ENCODE data around the gene DNAJC25. TPM values are rescaled to one million over a fixed set of nuclear protein-coding genes. Genes with fewer than 3 reads are reported as not detected.
A peak's percentile ranks its signal among the peaks of the same experiment; 100 is the strongest.
"Not testable (repeated sequence)": the region's sequence is repeated elsewhere in the genome, so short reads cannot be mapped to it uniquely, and the experiment has no call there.

The DNAJC25 gene
- total RNA-seq, 1 experiment from 2014 or later = 7.9 TPM

DNA sequence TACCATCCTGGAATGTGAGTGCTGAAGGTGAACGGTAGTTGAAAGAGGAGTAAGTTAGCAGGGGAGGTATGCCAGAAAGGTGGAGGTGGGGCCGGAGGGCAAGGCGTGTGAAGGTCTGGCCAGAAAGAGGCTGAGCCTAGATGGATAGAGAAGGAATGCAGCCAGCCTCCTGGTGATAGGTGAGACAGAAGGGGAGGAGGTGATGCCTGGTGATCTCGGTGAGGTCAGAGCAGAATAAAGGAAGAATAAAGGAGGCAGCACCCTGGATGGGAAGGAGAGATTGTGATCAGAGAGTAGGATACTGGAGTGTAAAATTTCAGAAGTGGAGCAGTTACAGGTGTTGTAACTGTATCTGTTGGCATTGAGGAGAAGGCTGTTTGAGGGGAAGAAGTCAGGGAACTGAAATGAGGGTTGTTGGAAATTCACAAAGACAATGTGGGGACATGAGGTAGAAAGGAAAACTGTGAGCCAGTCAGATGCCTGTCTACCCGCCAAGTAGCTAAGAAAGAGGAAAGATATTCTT, 32.2 kb downstream of the DNAJC25 start:
- H2AFZ ChIP-seq = no peak overlapping the region
- no peaks in the 10 kb centered on the region; the same call in 1 of the 2 replicates for H4K20me1 ChIP-seq (ENCODE audit: insufficient read depth)
- intact Hi-C loops (cut with micrococcal nuclease; ENCODE audit: unreplicated experiment) = loop anchor here (1.0 to 5.0 kb wide), 6 partner anchors 32 to 409 kb away; partner anchors contain the start of genes DNAJC25, ECPAS, PTGR1 and UGCG
- H3K4me1 ChIP-seq (replicated peaks; ENCODE audit: insufficient read depth) = peaks cover 16% of the 10 kb centered on the region
- H3K4me3 ChIP-seq = peak overlapping the region; percentile 73; the same call in 1 of the 2 replicates
- ChIA-PET POLR2A (ENCODE audit: unreplicated experiment) (interaction anchor here (0.6 to 0.8 kb wide), 2 partner anchors 32 to 411 kb away, joined by 4 to 12 read pairs; partner anchors contain the start of gene DNAJC25), CTCF (interaction anchor here (0.9 kb wide), 1 partner anchor 53 kb away, joined by 7 read pairs; no protein-coding TSS in a partner anchor)
- no TSS peak for BruUV-seq (replicated peaks)
- H3K27ac ChIP-seq = peak overlapping the region; percentile 48
- no peaks in the 10 kb centered on the region for H3K9me3 ChIP-seq (ENCODE audit: insufficient read depth, low read depth)
- H3K9me2 ChIP-seq (ENCODE audit: insufficient read depth) = no peaks in the 10 kb centered on the region
- DNase-seq = peak; percentile 85 to 94
- H3K4me2 ChIP-seq = peak overlapping the region; percentile 94
- no peak for TF ChIP-seq CTCF (conservative IDR thresholded peaks at IDR 0.05)
- TF ChIP-seq EZH2 (IDR thresholded peaks at IDR 0.05; ENCODE audit: low read depth) = no peak
- H3K27me3 ChIP-seq (ENCODE audit: insufficient read depth, low read depth) = no peaks in the 10 kb centered on the region
- peaks cover 11% of the 10 kb centered on the region; the same call in 1 of the 2 replicates for H3F3A ChIP-seq (ENCODE audit: insufficient read depth, low read depth)
- H3K79me2 ChIP-seq (ENCODE audit: low read depth) = peaks cover 31% of the 10 kb centered on the region
- peaks cover 13% of the 10 kb centered on the region; the same call in 1 of the 2 replicates for H3K36me3 ChIP-seq (ENCODE audit: low read depth)

GRCh38 chr9:111668026-111668573, 37.0 kb downstream of the DNAJC25 start:
- TF ChIP-seq CTCF (conservative IDR thresholded peaks at IDR 0.05) (no peak), EZH2 (IDR thresholded peaks at IDR 0.05; ENCODE audit: low read depth) (no peak)
- ChIA-PET CTCF (no interaction called here), POLR2A (ENCODE audit: unreplicated experiment) (no interaction called here)
- peaks cover 21% of the 10 kb centered on the region for H3K79me2 ChIP-seq (ENCODE audit: low read depth)
- H3F3A ChIP-seq (ENCODE audit: insufficient read depth, low read depth) = peaks cover under 1% of the 10 kb centered on the region; the same call in 1 of the 2 replicates
- H2AFZ ChIP-seq = no peak overlapping the region
- H3K27me3 ChIP-seq (ENCODE audit: insufficient read depth, low read depth) = no peaks in the 10 kb centered on the region
- BruUV-seq (replicated peaks) = no TSS peak
- H3K4me2 ChIP-seq = no peak overlapping the region
- intact Hi-C loops (cut with micrococcal nuclease; ENCODE audit: unreplicated experiment) = no loop called here
- H3K9me2 ChIP-seq (ENCODE audit: insufficient read depth) = no peaks in the 10 kb centered on the region
- H3K4me3 ChIP-seq = no peak overlapping the region
- no peak overlapping the region for H3K27ac ChIP-seq
- no peaks in the 10 kb centered on the region for H3K9me3 ChIP-seq (ENCODE audit: insufficient read depth, low read depth)
- H3K36me3 ChIP-seq (ENCODE audit: low read depth) = peaks cover 13% of the 10 kb centered on the region; the same call in 1 of the 2 replicates
- no peaks in the 10 kb centered on the region; the same call in 1 of the 2 replicates for H4K20me1 ChIP-seq (ENCODE audit: insufficient read depth)
- no peak for DNase-seq
- H3K4me1 ChIP-seq (replicated peaks; ENCODE audit: insufficient read depth) = peaks cover 6% of the 10 kb centered on the region

DNA sequence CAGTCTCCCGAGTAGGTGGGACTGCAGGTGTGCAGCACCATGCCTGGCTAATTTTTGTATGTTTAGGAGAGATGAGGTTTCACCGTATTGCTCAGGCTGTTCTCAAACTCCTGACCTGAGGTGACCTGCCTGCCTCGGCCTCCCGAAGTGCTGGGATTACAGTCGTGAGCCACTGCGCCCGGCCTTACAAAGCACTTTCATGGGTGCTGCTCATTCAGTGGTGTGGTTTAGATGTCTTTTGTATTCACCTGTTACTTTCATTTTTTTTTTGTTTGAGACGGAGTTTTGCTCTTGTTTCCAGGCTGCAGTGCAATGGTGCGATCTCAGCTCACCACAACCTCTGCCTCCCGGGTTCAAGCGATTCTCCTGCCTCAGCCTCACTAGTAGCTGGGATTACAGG, 37.5 kb downstream of the DNAJC25 start:
- peaks cover 21% of the 10 kb centered on the region for H3K79me2 ChIP-seq (ENCODE audit: low read depth)
- intact Hi-C loops (cut with micrococcal nuclease; ENCODE audit: unreplicated experiment); CTCF ChIA-PET; BruUV-seq (replicated peaks); H3K27ac ChIP-seq; H3K9me3 ChIP-seq (ENCODE audit: insufficient read depth, low read depth); H3K4me2 ChIP-seq; H2AFZ ChIP-seq; H3K4me3 ChIP-seq; H3K9me2 ChIP-seq (ENCODE audit: insufficient read depth); H3K27me3 ChIP-seq (ENCODE audit: insufficient read depth, low read depth); H3K4me1 ChIP-seq (replicated peaks; ENCODE audit: insufficient read depth); DNase-seq; POLR2A ChIA-PET (ENCODE audit: unreplicated experiment); H4K20me1 ChIP-seq (ENCODE audit: insufficient read depth); H3F3A ChIP-seq (ENCODE audit: insufficient read depth, low read depth): not testable (repeated sequence)
- peaks cover 13% of the 10 kb centered on the region; the same call in 1 of the 2 replicates for H3K36me3 ChIP-seq (ENCODE audit: low read depth)
